A549 treated with AZD2906 at 1 μM for 4 hours (cell line): ENCODE data around the gene PCBP1. TPM values are rescaled to one million over a fixed set of nuclear protein-coding genes. Genes with fewer than 3 reads are reported as not detected.

Experiments used
- total RNA-seq: library from RNA; stranded (reverse); fragments of 200-300 nt; extraction: Qiagen RNA extraction; gene quantifications from 5 replicates; pipeline ENCODE4 v1.2.3, GENCODE V29; 2022

PCBP1 gene
- 371 to 434 TPM (median 410 TPM) in 5 replicates for total RNA-seq

GRCh38 chr2:70086838-70087701, at the start of gene PCBP1:
Gene PCBP1 (plus strand): TSS chr2:70087477. CDS start chr2:70087744, 267 bp downstream.

Other genes starting within 250 kb of the PCBP1 start
- 45.5 to 76.1 TPM (median 49.1 TPM) in 5 replicates for gene SNRNP27, start 193.5 kb upstream of the PCBP1 start, total RNA-seq
- gene MXD1, start 172.4 kb upstream of the PCBP1 start, total RNA-seq: 2.1 to 2.9 TPM (median 2.2 TPM) in 5 replicates
- gene ASPRV1, start 125.8 kb upstream of the PCBP1 start, total RNA-seq: 0.20 to 0.38 TPM (median 0.25 TPM) in 5 replicates
- gene C2orf42, start 103.5 kb downstream of the PCBP1 start, total RNA-seq: 6.6 to 8.9 TPM (median 7.4 TPM) in 5 replicates
- 39.8 to 45.0 TPM (median 43.4 TPM) in 5 replicates for gene TIA1, start 161.2 kb downstream of the PCBP1 start, total RNA-seq
- gene PCYOX1, start 170.7 kb downstream of the PCBP1 start, total RNA-seq: 37.0 to 43.4 TPM (median 42.5 TPM) in 5 replicates
- gene SNRPG, start 206.3 kb downstream of the PCBP1 start, total RNA-seq: 321 to 383 TPM (median 336 TPM) in 5 replicates
- 81.8 to 93.2 TPM (median 89.1 TPM) in 5 replicates for gene FAM136A, start 214.6 kb downstream of the PCBP1 start, total RNA-seq